Mucosa of descending colon (tissue), 3 donors: ENCODE measurements around the gene GLT8D2. TPM values are rescaled to one million over a fixed set of nuclear protein-coding genes. Genes with fewer than 3 reads are reported as not detected.
A peak's percentile ranks its signal among the peaks of the same experiment; 100 is the strongest.

Experiments used
- ATAC-seq: fragments of 200-7000 bp; cut with Tn5 transposase; one replicate; pipeline ENCODE4 v1.9.1; 2020; ENCODE audit warnings: mild to moderate bottlenecking, moderate library complexity
- DNase-seq, 3 donors: peaks; one replicate each; pipeline ENCODE4 v3.0.0-alpha.2; 2020
- H3K36me3 ChIP-seq: fragments of 200-600 bp; one replicate; pipeline ENCODE4 v1.8.0; 2021; ENCODE audit warnings: low read depth, mild to moderate bottlenecking
- H3K4me1 ChIP-seq: fragments of 200-600 bp; one replicate; pipeline ENCODE4 v1.8.0; 2021; ENCODE audit warnings: low read depth, mild to moderate bottlenecking
- H3K4me3 ChIP-seq: fragments of 200-600 bp; one replicate; pipeline ENCODE4 v1.8.0; 2021; ENCODE audit warnings: mild to moderate bottlenecking
- H3K9me3 ChIP-seq: fragments of 200-600 bp; one replicate; pipeline ENCODE4 v1.8.0; 2021; ENCODE audit warnings: mild to moderate bottlenecking
- CTCF ChIP-seq: fragments of 200-600 bp; IDR thresholded peaks from one replicate; pipeline ENCODE4 v1.8.0; 2022; ENCODE audit warnings: antibody characterized with exemption, mild to moderate bottlenecking
- intact Hi-C, 2 donors: fragments of 100-400 bp; cut with DNase I in 1 of 2; cut with micrococcal nuclease in 1 of 2; formaldehyde crosslinking; loops; one replicate each; pipeline versions ENCODE4 v1.11.0 to v1.11.1; 2022; cut with DNase I, micrococcal nuclease
- total RNA-seq, 3 donors: library from RNA; stranded (reverse); fragmentation: NEBNext Ultra II Directional in 2 of 3; extraction: Animal tissue kit (Norgen Biotek cat#: 25700) in 2 of 3; gene quantifications; one replicate each; pipeline versions ENCODE4 v1.2.1 to v1.2.4, GENCODE V29; 2021 to 2023
- donor health status: DM: no; HTN: no; CAD: no; lungs with moderate emphysema.
- donor health status: DM: no; HTN: no; CAD: no.
- donor health status: DM: no; HTN: yes; CAD: no.

The GLT8D2 gene
- total RNA-seq, 3 donors from 2014 or later, result 2.5 to 13.7 (median 4.4) TPM

GRCh38 chr12:104050436-104050835, 449 bp upstream of the GLT8D2 start:
- Histone ChIP-seq H3K36me3 (no peaks in the 10 kb centered on the region), H3K4me1 (no peaks in the 10 kb centered on the region), H3K4me3 (no peak overlapping the region), H3K9me3 (no peaks in the 10 kb centered on the region)
- DNase-seq, result no peak
- ATAC-seq, result no peak
- TF ChIP-seq CTCF, result no peak
- intact Hi-C loops, result no loop called here

GRCh38 chr12:104049278-104049902, 597 bp downstream of the GLT8D2 start:
- Histone ChIP-seq H3K9me3 (no peaks in the 10 kb centered on the region), H3K4me3 (no peak overlapping the region), H3K36me3 (no peaks in the 10 kb centered on the region), H3K4me1 (no peaks in the 10 kb centered on the region)
- DNase-seq, result peak in 1 of 3 donors; percentile 10
- no peak for TF ChIP-seq CTCF
- ATAC-seq, result no peak
- intact Hi-C loops, result no loop called here

GRCh38 chr12:104048811-104049210, 1.2 kb downstream of the GLT8D2 start:
- TF ChIP-seq CTCF, result no peak
- no peaks in the 10 kb centered on the region for H3K4me1 ChIP-seq
- no peak for ATAC-seq
- no peaks in the 10 kb centered on the region for H3K36me3 ChIP-seq
- H3K9me3 ChIP-seq, result no peaks in the 10 kb centered on the region
- intact Hi-C loops, result no loop called here
- no peak overlapping the region for H3K4me3 ChIP-seq
- DNase-seq, result no peak

GRCh38 chr12:104048162-104048561, 1.8 kb downstream of the GLT8D2 start:
- H3K4me3 ChIP-seq, result no peak overlapping the region
- DNase-seq (no peak), ATAC-seq (no peak)
- H3K36me3 ChIP-seq, result no peaks in the 10 kb centered on the region
- H3K4me1 ChIP-seq, result no peaks in the 10 kb centered on the region
- no peaks in the 10 kb centered on the region for H3K9me3 ChIP-seq
- TF ChIP-seq CTCF, result no peak
- intact Hi-C loops, result no loop called here

GRCh38 chr12:104046306-104046705, 3.7 kb downstream of the GLT8D2 start:
- H3K36me3 ChIP-seq, result no peaks in the 10 kb centered on the region
- ATAC-seq (no peak), DNase-seq (no peak)
- no peak overlapping the region for H3K4me3 ChIP-seq
- no peak for TF ChIP-seq CTCF
- no peaks in the 10 kb centered on the region for H3K9me3 ChIP-seq
- H3K4me1 ChIP-seq, result no peaks in the 10 kb centered on the region
- intact Hi-C loops, result no loop called here

- no peak for ATAC-seq
- H3K4me1 ChIP-seq, result no peaks in the 10 kb centered on the region
- intact Hi-C loops, result no loop called here
Measured at GRCh38 chr12:104044158-104044557, 5.8 kb downstream of the GLT8D2 start.

More at GRCh38 chr12:104044158-104044557, 5.8 kb downstream of the GLT8D2 start:
- DNase-seq, result no peak
- no peak overlapping the region for H3K4me3 ChIP-seq
- no peaks in the 10 kb centered on the region for H3K36me3 ChIP-seq
- TF ChIP-seq CTCF, result no peak
- no peaks in the 10 kb centered on the region for H3K9me3 ChIP-seq
